Breast epithelium (tissue), 4 donors: ENCODE results near the gene TRIM31. TPM values are rescaled to one million over a fixed set of nuclear protein-coding genes. Genes with fewer than 3 reads are reported as not detected.

Experiments used
- DNase-seq, 2 donors: peaks; one replicate each; pipeline ENCODE4 v3.0.0-alpha.2; 2019; ENCODE audit warnings: low spot score in 2 of 2
- H3K27ac ChIP-seq, 2 donors: fragments of 200-600 bp; sonication (generic) in 1 of 2; one replicate each; pipeline ENCODE4 v1.5.1; 2016 to 2019; ENCODE audit warnings: mild to moderate bottlenecking in 1 of 2
- H3K27me3 ChIP-seq, 2 donors: fragments of 200-600 bp; sonication (generic) in 1 of 2; one replicate each; pipeline versions ENCODE4 v1.5.1 to v1.6.0; 2017 to 2019; ENCODE audit warnings: control low read depth in 1 of 2, mild to moderate bottlenecking in 1 of 2
- H3K36me3 ChIP-seq: fragments of 200-600 bp; one replicate; pipeline ENCODE4 v1.5.1; 2019
- H3K4me1 ChIP-seq, 2 donors: fragments of 200-600 bp; sonication (generic); one replicate each; pipeline ENCODE4 v1.5.1; 2016 to 2019; ENCODE audit warnings: control low read depth in 1 of 2
- H3K4me3 ChIP-seq, 3 donors: fragments of 200-600 bp; sonication (generic); 1 replicate in 2 of 3; 2 replicates in 1 of 3; pipeline ENCODE4 v1.5.1; 2016 to 2019; ENCODE audit warnings: mild to moderate bottlenecking in 3 of 3, moderate library complexity in 2 of 3
- H3K9me3 ChIP-seq, 2 donors: fragments of 200-600 bp; sonication (generic) in 1 of 2; one replicate each; pipeline ENCODE4 v1.5.1; 2016 to 2019; ENCODE audit warnings: control low read depth in 1 of 2
- POLR2A ChIP-seq: fragments of 450-650 bp; IDR thresholded peaks from one replicate; pipeline ENCODE4 v1.6.1; 2016; ENCODE audit warnings: antibody characterized with exemption, mild to moderate bottlenecking, moderate library complexity
- POLR2AphosphoS5 ChIP-seq, 3 donors: sonication (generic); formaldehyde crosslinking; IDR thresholded peaks; one replicate each; pipeline ENCODE4 v1.6.1; 2017; ENCODE audit warnings: antibody characterized with exemption in 3 of 3
- intact Hi-C: fragments of 100-400 bp; cut with DNase I; formaldehyde crosslinking; loops from one replicate; pipeline ENCODE4 v1.15.1; 2023; ENCODE audit warnings: low total_unique reads
- total RNA-seq, 3 donors: library from RNA; depleted of rRNA; stranded (reverse); fragments of >200 nt; gene quantifications; one replicate each; pipeline ENCODE4 v1.1.0, GENCODE V29; 2016
- TF ChIP-seq, protein P1 (sequence below), 3 donors: fragments of 450-650 bp; IDR thresholded peaks; one replicate each; pipeline ENCODE4 v1.5.1; 2016 to 2017; ENCODE audit warnings: antibody characterized with exemption in 3 of 3, mild to moderate bottlenecking in 3 of 3, moderate library complexity in 3 of 3

TRIM31 gene
- total RNA-seq, 3 donors from 2014 or later, result 3.3 TPM; not detected in 2

GRCh38 chr6:30130887-30131862, 18.3 kb upstream of the TRIM31 start:
- no peaks in the 10 kb centered on the region for H3K9me3 ChIP-seq
- H3K27me3 ChIP-seq, result peaks cover 0 to 49% of the 10 kb centered on the region in 2 donors
- intact Hi-C loops, result no loop called here
- H3K27ac ChIP-seq, result no peak overlapping the region
- DNase-seq, result peak; percentile 61 to 71
- TF ChIP-seq, protein P1, sequence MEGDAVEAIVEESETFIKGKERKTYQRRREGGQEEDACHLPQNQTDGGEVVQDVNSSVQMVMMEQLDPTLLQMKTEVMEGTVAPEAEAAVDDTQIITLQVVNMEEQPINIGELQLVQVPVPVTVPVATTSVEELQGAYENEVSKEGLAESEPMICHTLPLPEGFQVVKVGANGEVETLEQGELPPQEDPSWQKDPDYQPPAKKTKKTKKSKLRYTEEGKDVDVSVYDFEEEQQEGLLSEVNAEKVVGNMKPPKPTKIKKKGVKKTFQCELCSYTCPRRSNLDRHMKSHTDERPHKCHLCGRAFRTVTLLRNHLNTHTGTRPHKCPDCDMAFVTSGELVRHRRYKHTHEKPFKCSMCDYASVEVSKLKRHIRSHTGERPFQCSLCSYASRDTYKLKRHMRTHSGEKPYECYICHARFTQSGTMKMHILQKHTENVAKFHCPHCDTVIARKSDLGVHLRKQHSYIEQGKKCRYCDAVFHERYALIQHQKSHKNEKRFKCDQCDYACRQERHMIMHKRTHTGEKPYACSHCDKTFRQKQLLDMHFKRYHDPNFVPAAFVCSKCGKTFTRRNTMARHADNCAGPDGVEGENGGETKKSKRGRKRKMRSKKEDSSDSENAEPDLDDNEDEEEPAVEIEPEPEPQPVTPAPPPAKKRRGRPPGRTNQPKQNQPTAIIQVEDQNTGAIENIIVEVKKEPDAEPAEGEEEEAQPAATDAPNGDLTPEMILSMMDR (IDR thresholded peaks at IDR 0.05), result peak; percentile 89 to 98 (median 94)
- TF ChIP-seq POLR2AphosphoS5 (IDR thresholded peaks at IDR 0.05), result peak in 1 of 3 donors; percentile 66
- TF ChIP-seq POLR2A, result no peak
- no peaks in the 10 kb centered on the region for H3K4me1 ChIP-seq
- H3K36me3 ChIP-seq, result no peaks in the 10 kb centered on the region
- peak overlapping the region in 1 of 3 donors; percentile 17 for H3K4me3 ChIP-seq

GRCh38 chr6:30130179-30130679, 17.3 kb upstream of the TRIM31 start:
- Histone ChIP-seq H3K27ac (no peak overlapping the region), H3K9me3 (no peaks in the 10 kb centered on the region), H3K36me3 (no peaks in the 10 kb centered on the region), H3K4me1 (no peaks in the 10 kb centered on the region), H3K27me3 (peaks cover 0 to 49% of the 10 kb centered on the region in 2 donors), H3K4me3 (no peak overlapping the region)
- TF ChIP-seq POLR2AphosphoS5 (IDR thresholded peaks at IDR 0.05) (no peak), POLR2A (no peak)
- TF ChIP-seq, protein P1 (IDR thresholded peaks at IDR 0.05), result no peak
- no peak for DNase-seq
- intact Hi-C loops, result no loop called here

GRCh38 chr6:30129265-30130178, 16.6 kb upstream of the TRIM31 start:
- DNase-seq, result no peak
- Histone ChIP-seq H3K9me3 (no peaks in the 10 kb centered on the region), H3K4me1 (no peaks in the 10 kb centered on the region), H3K36me3 (no peaks in the 10 kb centered on the region), H3K27ac (no peak overlapping the region), H3K27me3 (peaks cover 0 to 49% of the 10 kb centered on the region in 2 donors), H3K4me3 (no peak overlapping the region)
- TF ChIP-seq POLR2A (no peak), POLR2AphosphoS5 (IDR thresholded peaks at IDR 0.05) (no peak)
- TF ChIP-seq, protein P1 (IDR thresholded peaks at IDR 0.05), result no peak
- intact Hi-C loops, result no loop called here

DNA sequence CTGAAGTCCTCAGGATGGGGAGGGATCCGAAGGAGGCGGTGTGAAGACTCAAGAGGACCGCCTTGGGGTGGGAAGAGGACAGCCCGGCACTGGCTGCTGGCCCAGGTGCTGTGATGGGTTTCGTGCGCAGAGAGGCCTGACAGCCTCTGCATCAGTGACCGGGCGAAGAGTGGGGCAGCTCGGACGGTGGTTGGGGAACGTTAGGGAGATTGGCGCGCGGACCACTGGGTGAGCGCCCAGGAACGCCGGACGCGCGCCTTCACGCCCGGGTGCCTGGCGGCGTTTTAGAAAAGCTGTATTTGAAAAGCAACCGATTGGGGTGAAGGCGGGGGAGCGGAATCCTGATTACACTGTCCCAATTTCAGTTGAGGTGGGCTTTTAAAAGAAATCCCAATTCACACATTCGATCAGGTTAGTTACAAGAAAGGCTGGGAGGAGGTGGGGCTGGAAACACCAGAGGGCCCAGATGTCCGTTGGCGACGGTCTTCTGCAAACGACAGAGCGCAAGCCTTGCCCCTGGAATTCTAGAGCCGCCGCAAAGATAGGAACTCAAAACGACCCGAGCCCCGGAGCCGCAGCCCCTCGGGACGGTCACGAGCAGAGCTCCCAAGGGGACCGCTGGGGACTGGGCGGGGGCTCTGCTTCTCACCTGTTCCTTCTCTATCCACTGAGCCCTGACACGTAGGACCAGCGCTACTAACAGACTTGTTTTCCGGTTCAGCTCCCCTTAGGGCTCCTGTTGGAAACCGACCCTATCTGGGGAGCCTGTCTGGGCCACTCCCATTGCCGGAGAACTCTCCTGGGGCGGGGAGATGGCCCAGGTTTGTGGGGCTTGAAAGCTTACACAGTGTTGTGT, 14.6 kb upstream of the TRIM31 start:
- H3K4me1 ChIP-seq, result no peaks in the 10 kb centered on the region
- intact Hi-C loops, result no loop called here
- DNase-seq, result no peak
- H3K36me3 ChIP-seq, result no peaks in the 10 kb centered on the region
- H3K4me3 ChIP-seq, result peak overlapping the region in 2 of 3 donors; percentile 41 to 54
- no peaks in the 10 kb centered on the region for H3K9me3 ChIP-seq
- peaks cover 0 to 42% of the 10 kb centered on the region in 2 donors for H3K27me3 ChIP-seq
- TF ChIP-seq POLR2AphosphoS5 (IDR thresholded peaks at IDR 0.05), result no peak
- TF ChIP-seq, protein P1 (IDR thresholded peaks at IDR 0.05), result no peak
- no peak for TF ChIP-seq POLR2A
- H3K27ac ChIP-seq, result peak overlapping the region in 1 of 2 donors; percentile 3
